Measurements from ENCODE around the gene CLDN9. TPM values are rescaled to one million over a fixed set of nuclear protein-coding genes. Genes with fewer than 3 reads are reported as not detected.

Gene CLDN9
- total and polyA plus RNA-seq, 9 of the 15 experiments (the other 6 are each of a cell fraction or from before 2014, with no cell fraction given), result 0.12 to 0.44 (median 0.22) TPM; not detected in 4

DNA sequence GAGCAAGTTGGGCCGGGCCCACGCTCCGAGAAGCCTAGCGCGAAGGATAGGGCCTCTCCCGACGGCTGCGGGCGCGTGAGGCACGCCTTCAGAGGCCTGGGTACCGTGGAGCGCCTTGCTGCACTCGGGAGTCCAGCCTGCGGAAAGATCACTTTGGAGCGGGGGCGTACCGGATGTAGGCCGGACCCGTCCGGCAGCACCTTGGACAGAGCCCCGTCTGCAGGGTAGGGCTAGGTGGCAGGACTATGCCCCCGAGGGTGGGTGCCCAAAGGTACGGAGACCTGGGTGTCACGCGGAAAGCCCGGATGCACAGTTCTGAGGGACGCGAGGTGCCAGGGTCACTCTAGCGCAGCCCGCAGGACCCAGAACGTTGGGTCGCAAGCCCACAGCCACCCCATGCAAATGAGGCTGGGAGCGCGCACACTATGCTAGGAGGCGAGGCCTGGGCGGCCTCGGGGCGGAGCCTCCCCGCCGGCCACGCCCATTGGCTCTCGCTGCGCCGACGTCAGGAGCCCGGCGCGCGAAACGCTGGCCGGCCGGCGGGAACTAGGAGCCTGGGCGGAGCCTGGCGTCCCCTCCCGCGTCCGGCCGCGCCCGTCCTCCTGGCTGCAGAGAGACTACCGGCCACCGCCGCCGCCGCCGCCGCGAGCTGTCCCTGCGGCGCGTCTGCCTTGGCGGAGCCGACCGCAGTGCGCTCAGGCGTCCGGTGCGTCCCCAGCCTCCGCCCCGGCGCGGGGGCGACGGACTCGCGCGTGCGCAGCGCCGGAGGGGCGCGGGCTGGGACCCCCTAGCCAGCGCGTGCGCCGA is 43.8 kb upstream of the CLDN9 start, which contains the start of gene PAQR4 (continued):
- peak; percentile 97 for TF ChIP-seq FOXK1 (CRISPR knock-in tag; IDR thresholded peaks at IDR 0.05; ENCODE audit: borderline replicate concordance)
- TF ChIP-seq TSC22D4 (tag; IDR thresholded peaks at IDR 0.05), result no peak
- no peak for TF ChIP-seq BRD9 (IDR thresholded peaks at IDR 0.05; ENCODE audit: low read depth, partially characterized antibody)
- TF ChIP-seq, protein P1, sequence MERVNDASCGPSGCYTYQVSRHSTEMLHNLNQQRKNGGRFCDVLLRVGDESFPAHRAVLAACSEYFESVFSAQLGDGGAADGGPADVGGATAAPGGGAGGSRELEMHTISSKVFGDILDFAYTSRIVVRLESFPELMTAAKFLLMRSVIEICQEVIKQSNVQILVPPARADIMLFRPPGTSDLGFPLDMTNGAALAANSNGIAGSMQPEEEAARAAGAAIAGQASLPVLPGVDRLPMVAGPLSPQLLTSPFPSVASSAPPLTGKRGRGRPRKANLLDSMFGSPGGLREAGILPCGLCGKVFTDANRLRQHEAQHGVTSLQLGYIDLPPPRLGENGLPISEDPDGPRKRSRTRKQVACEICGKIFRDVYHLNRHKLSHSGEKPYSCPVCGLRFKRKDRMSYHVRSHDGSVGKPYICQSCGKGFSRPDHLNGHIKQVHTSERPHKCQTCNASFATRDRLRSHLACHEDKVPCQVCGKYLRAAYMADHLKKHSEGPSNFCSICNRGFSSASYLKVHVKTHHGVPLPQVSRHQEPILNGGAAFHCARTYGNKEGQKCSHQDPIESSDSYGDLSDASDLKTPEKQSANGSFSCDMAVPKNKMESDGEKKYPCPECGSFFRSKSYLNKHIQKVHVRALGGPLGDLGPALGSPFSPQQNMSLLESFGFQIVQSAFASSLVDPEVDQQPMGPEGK (CRISPR knock-in tag; IDR thresholded peaks at IDR 0.05; ENCODE audit: borderline replicate concordance), result no peak
- TF ChIP-seq, protein P2, sequence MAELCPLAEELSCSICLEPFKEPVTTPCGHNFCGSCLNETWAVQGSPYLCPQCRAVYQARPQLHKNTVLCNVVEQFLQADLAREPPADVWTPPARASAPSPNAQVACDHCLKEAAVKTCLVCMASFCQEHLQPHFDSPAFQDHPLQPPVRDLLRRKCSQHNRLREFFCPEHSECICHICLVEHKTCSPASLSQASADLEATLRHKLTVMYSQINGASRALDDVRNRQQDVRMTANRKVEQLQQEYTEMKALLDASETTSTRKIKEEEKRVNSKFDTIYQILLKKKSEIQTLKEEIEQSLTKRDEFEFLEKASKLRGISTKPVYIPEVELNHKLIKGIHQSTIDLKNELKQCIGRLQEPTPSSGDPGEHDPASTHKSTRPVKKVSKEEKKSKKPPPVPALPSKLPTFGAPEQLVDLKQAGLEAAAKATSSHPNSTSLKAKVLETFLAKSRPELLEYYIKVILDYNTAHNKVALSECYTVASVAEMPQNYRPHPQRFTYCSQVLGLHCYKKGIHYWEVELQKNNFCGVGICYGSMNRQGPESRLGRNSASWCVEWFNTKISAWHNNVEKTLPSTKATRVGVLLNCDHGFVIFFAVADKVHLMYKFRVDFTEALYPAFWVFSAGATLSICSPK (IDR thresholded peaks at IDR 0.05; ENCODE audit: borderline replicate concordance), result no peak
- TF ChIP-seq SETDB1 (IDR thresholded peaks at IDR 0.05; ENCODE audit: low read length), result no peak
- peak; percentile 77 for TF ChIP-seq SMARCE1 (IDR thresholded peaks at IDR 0.05)
- TF ChIP-seq TCF7 (IDR thresholded peaks at IDR 0.05; ENCODE audit: borderline replicate concordance), result peak; percentile 11; the same call in 1 of the 2 replicates
- peak; percentile 98 for TF ChIP-seq EGR1 (conservative IDR thresholded peaks at IDR 0.05)
- no peak for TF ChIP-seq CCAR2 (IDR thresholded peaks at IDR 0.05; ENCODE audit: low read depth, low read length)
- peak; percentile 67 for TF ChIP-seq TAF1 (IDR thresholded peaks at IDR 0.05; ENCODE audit: control insufficient read depth, extremely low read depth, insufficient read depth, low read length, severe bottlenecking)
- TF ChIP-seq, protein P3, sequence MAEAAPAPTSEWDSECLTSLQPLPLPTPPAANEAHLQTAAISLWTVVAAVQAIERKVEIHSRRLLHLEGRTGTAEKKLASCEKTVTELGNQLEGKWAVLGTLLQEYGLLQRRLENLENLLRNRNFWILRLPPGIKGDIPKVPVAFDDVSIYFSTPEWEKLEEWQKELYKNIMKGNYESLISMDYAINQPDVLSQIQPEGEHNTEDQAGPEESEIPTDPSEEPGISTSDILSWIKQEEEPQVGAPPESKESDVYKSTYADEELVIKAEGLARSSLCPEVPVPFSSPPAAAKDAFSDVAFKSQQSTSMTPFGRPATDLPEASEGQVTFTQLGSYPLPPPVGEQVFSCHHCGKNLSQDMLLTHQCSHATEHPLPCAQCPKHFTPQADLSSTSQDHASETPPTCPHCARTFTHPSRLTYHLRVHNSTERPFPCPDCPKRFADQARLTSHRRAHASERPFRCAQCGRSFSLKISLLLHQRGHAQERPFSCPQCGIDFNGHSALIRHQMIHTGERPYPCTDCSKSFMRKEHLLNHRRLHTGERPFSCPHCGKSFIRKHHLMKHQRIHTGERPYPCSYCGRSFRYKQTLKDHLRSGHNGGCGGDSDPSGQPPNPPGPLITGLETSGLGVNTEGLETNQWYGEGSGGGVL (CRISPR knock-in tag; IDR thresholded peaks at IDR 0.05), result no peak
- TF ChIP-seq, protein P4, sequence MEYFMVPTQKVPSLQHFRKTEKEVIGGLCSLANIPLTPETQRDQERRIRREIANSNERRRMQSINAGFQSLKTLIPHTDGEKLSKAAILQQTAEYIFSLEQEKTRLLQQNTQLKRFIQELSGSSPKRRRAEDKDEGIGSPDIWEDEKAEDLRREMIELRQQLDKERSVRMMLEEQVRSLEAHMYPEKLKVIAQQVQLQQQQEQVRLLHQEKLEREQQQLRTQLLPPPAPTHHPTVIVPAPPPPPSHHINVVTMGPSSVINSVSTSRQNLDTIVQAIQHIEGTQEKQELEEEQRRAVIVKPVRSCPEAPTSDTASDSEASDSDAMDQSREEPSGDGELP (CRISPR knock-in tag; IDR thresholded peaks at IDR 0.05; ENCODE audit: borderline replicate concordance), result peak; percentile 92
- no peak for TF ChIP-seq OTX1 (CRISPR knock-in tag; IDR thresholded peaks at IDR 0.05)
- TF ChIP-seq, protein P5, sequence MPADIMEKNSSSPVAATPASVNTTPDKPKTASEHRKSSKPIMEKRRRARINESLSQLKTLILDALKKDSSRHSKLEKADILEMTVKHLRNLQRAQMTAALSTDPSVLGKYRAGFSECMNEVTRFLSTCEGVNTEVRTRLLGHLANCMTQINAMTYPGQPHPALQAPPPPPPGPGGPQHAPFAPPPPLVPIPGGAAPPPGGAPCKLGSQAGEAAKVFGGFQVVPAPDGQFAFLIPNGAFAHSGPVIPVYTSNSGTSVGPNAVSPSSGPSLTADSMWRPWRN (IDR thresholded peaks at IDR 0.05; ENCODE audit: low read depth), result no peak
- no peak for TF ChIP-seq SMAD1 (IDR thresholded peaks at IDR 0.05; ENCODE audit: low read depth, low read length, partially characterized antibody)
- TF ChIP-seq, protein P6, sequence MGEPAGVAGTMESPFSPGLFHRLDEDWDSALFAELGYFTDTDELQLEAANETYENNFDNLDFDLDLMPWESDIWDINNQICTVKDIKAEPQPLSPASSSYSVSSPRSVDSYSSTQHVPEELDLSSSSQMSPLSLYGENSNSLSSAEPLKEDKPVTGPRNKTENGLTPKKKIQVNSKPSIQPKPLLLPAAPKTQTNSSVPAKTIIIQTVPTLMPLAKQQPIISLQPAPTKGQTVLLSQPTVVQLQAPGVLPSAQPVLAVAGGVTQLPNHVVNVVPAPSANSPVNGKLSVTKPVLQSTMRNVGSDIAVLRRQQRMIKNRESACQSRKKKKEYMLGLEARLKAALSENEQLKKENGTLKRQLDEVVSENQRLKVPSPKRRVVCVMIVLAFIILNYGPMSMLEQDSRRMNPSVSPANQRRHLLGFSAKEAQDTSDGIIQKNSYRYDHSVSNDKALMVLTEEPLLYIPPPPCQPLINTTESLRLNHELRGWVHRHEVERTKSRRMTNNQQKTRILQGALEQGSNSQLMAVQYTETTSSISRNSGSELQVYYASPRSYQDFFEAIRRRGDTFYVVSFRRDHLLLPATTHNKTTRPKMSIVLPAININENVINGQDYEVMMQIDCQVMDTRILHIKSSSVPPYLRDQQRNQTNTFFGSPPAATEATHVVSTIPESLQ (CRISPR knock-in tag; IDR thresholded peaks at IDR 0.05), result peak; percentile 74; the same call in 1 of the 2 replicates
- no peak for TF ChIP-seq ZEB2 (IDR thresholded peaks at IDR 0.05)
